ENCODE data around the gene FAM200A. TPM values are rescaled to one million over a fixed set of nuclear protein-coding genes. Genes with fewer than 3 reads are reported as not detected.
A peak's percentile ranks its signal among the peaks of the same experiment; 100 is the strongest.
"Not testable (repeated sequence)": the region's sequence is repeated elsewhere in the genome, so short reads cannot be mapped to it uniquely, and the experiment has no call there.

Gene FAM200A
- 10 to 100 TPM in 1 of 2 experiments, 1 to 10 TPM in 1; 8.6 to 11.3 TPM for total RNA-seq
- polyA plus RNA-seq = 1 to 10 TPM; 3.2 to 6.3 (median 5.4) TPM
- total RNA-seq = 5.4 to 19.3 (median 9.8) reads per million in 6 experiments

DNA sequence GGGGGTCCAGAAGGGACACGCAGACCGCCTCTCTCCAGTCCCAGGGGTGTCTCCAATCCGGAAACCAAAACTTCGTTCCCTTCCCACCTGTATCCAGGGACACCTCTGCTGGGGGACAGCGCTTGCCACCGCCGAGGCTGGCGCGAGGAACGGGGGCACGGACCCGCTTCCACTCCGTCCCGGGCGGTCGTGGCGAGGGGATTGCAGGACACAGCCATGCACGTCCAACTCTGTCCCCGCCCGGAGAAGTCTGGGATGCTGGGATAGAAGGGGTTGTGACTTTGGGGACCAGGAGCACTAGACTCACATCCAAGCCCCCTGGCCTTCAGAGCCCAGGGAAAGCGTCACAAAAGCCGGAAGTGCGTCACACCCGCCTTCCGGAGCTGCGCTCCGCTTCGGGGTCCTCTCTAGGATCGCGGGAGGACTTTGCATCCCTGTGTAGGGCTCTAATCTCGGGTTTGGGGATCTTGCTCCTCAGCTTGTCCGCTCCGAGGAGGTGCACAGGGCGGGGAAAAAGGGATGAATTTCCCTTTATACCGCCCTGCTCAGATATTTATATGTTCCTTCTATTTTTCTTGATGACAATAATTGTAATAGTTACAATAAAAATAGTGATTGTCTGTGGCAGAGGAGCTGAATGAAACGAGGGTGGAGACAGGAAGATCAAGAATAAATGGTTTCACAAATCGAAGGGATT lies at the start of gene FAM200A:
TSS of gene FAM200A (minus strand) at position 348 of the 697 bp plus-strand sequence. CDS start 3,707 bp downstream, outside the sequence.
- H3K9me3 Mint-ChIP-seq = peaks cover 0 to 9% (median 3%) of the 10 kb centered on the region in 9 donors
- POLR2A ChIA-PET = interaction anchor here (0.6 to 2.7 kb wide), 9 partner anchors 26 to 600 kb away, joined by 3 to 22 read pairs (median 3); partner anchors contain the start of genes CPSF4, PTCD1, ZKSCAN5 and ZNF394

GRCh38 chr7:99599836-99600235 lies 47.9 kb upstream of the FAM200A start:
- Mint-ChIP-seq H3K4me1 (peaks cover 0 to 10% (median 0%) of the 10 kb centered on the region in 4 donors), H3K27ac (peak overlapping the region in 2 of 10 donors; percentile 6 to 60), H3K9me3 (no peaks in the 10 kb centered on the region), H3K36me3 (no peaks in the 10 kb centered on the region), H3K27me3 (no peaks in the 10 kb centered on the region), H3K4me3 (no peak overlapping the region)
- ATAC-seq (no peak), DNase-seq (no peak)
- POLR2A ChIA-PET = interaction anchor here (0.6 kb wide), 1 partner anchor 125 kb away, joined by 4 read pairs; no protein-coding TSS in a partner anchor

More for the DNA sequence above, at the start of gene FAM200A:
- H3K27ac Mint-ChIP-seq = peak within 1 kb of the TSS; percentile 85 to 99 (median 97)
- DNase-seq = peak; percentile 75 to 93 (median 84)
- peaks cover 7 to 33% (median 23%) of the 10 kb centered on the region in 3 donors for H3K36me3 Mint-ChIP-seq
- H3K27me3 Mint-ChIP-seq = no peaks in the 10 kb centered on the region
- H3K4me3 Mint-ChIP-seq = peak within 1 kb of the TSS; percentile 87 to 95 (median 92)
- peaks cover 18 to 56% (median 44%) of the 10 kb centered on the region in 4 donors for H3K4me1 Mint-ChIP-seq
- peak; percentile 98 to 99 for ATAC-seq

- Mint-ChIP-seq H3K27ac (peak within 1 kb of the TSS in 1 of 10 donors; percentile 53), H3K27me3 (no peaks in the 10 kb centered on the region), H3K9me3 (no peaks in the 10 kb centered on the region), H3K4me1 (peaks cover 0 to 7% (median 0%) of the 10 kb centered on the region in 4 donors), H3K36me3 (no peaks in the 10 kb centered on the region), H3K4me3 (no peak within 1 kb of the TSS)
- peak in 1 of 2 donors; percentile 46 for ATAC-seq
- peak in 6 of 10 donors; percentile 17 to 72 (median 37) for DNase-seq
- POLR2A ChIA-PET = no interaction called here
Observed at GRCh38 chr7:99597762-99598501, 46.0 kb upstream of the FAM200A start, which contains the start of gene TMEM225B. Gene TMEM225B (plus strand): TSS chr7:99598267. CDS start chr7:99604389, 6,122 bp downstream.

DNA sequence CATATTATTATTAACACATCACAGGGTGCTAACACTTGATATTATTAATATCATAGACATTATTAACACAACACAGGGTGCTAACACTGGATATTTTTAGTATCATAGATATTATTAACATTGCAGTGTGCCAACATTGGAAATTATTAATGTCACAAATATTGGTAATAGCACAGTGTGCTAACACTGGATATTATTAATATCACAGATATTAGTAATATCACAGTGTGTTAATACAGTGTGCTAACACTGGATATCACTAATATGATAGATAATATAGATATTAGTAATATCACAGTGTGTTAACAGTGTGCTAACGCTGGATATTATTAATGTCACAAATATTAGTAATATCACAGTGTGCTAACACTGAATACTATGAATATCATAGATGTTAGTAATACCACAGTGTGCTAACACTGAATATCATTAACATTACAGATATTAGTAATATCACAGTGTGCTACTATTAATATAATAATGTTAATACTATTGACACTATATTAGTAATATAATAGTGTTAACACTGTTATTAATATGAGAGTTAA lies 44.6 kb upstream of the FAM200A start:
- Mint-ChIP-seq H3K27me3 (no peaks in the 10 kb centered on the region), H3K36me3 (no peaks in the 10 kb centered on the region), H3K9me3 (no peaks in the 10 kb centered on the region), H3K27ac (no peak overlapping the region), H3K4me1 (no peaks in the 10 kb centered on the region), H3K4me3 (no peak overlapping the region)
- ATAC-seq (no peak), DNase-seq (no peak)
- POLR2A ChIA-PET = no interaction called here

DNA sequence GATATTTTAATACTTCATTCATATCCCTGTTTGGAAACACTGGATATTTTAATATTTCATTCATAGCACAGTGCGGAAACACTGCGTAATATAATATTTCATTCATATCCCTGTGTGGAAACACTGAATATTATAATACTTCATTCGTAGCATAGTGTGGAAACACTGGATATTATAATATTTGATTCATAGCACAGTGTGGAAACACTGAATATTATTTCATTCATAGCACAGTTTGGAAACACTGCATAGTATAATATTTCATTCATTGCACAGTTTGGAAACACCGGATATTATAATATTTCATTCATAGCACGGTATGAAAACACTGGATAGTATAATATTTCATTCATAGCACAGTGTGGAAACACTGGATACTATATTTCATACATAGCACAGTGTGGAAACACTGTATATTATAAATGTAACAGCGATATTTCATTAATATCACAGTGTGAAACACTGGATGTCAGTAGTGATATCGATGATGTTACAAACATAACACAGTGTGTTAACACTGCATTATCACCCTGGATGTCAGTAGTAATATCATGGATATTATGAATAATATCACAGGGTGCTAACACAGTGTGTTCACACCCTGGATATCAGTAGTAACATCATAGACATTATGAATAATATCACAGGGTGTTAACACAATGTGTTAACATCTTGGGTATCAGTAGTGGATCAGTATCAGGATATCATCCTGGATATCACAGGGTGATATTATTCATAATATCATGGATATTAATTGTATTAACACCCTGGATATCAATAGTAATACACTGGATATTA lies 43.2 kb upstream of the FAM200A start:
- H3K36me3 Mint-ChIP-seq = no peaks in the 10 kb centered on the region
- H3K9me3 Mint-ChIP-seq = no peaks in the 10 kb centered on the region
- no peaks in the 10 kb centered on the region for H3K4me1 Mint-ChIP-seq
- no peak for DNase-seq
- no peak overlapping the region for H3K27ac Mint-ChIP-seq
- H3K27me3 Mint-ChIP-seq = no peaks in the 10 kb centered on the region
- ATAC-seq = no peak
- H3K4me3 Mint-ChIP-seq = no peak overlapping the region
- POLR2A ChIA-PET = no interaction called here

GRCh38 chr7:99588868-99589267 lies 37.0 kb upstream of the FAM200A start:
- no peak for DNase-seq
- Mint-ChIP-seq H3K4me1 (no peaks in the 10 kb centered on the region), H3K36me3 (no peaks in the 10 kb centered on the region), H3K27ac (no peak overlapping the region), H3K9me3 (no peaks in the 10 kb centered on the region), H3K4me3 (no peak overlapping the region), H3K27me3 (no peaks in the 10 kb centered on the region)
- no peak for ATAC-seq
- POLR2A ChIA-PET = no interaction called here

GRCh38 chr7:99580778-99581332 lies 28.9 kb upstream of the FAM200A start:
- not testable (repeated sequence) for H3K9me3 Mint-ChIP-seq, ATAC-seq, H3K36me3 Mint-ChIP-seq, DNase-seq, H3K27me3 Mint-ChIP-seq
- POLR2A ChIA-PET = interaction anchor here (0.6 to 4.9 kb wide), 11 partner anchors 22 to 653 kb away, joined by 3 to 37 read pairs (median 4); partner anchors contain the start of genes FAM200A, ZKSCAN5, ZNF394 and ZNF655
- H3K27ac Mint-ChIP-seq = peak overlapping the region; percentile 80 to 96 (median 94)
- peaks cover 6 to 19% (median 15%) of the 10 kb centered on the region in 4 donors for H3K4me1 Mint-ChIP-seq
- peak overlapping the region; percentile 87 to 98 (median 94) for H3K4me3 Mint-ChIP-seq

- peak overlapping the region; percentile 87 to 98 (median 94) for H3K4me3 Mint-ChIP-seq
- H3K4me1 Mint-ChIP-seq = peaks cover 6 to 19% (median 15%) of the 10 kb centered on the region in 4 donors
- no peaks in the 10 kb centered on the region for H3K36me3 Mint-ChIP-seq
- no peaks in the 10 kb centered on the region for H3K9me3 Mint-ChIP-seq
- H3K27ac Mint-ChIP-seq = peak overlapping the region; percentile 80 to 96 (median 94)
- ATAC-seq = peak; percentile 92
- H3K27me3 Mint-ChIP-seq = peaks cover 0 to 2% (median 0%) of the 10 kb centered on the region in 5 donors
- DNase-seq = peak; percentile 51 to 84 (median 65)
- POLR2A ChIA-PET = interaction anchor here (0.6 to 4.9 kb wide), 9 partner anchors 22 to 170 kb away, joined by 3 to 37 read pairs (median 4); partner anchors contain the start of genes FAM200A, ZKSCAN5, ZNF394 and ZNF655
Observed at GRCh38 chr7:99579956-99580777, 28.3 kb upstream of the FAM200A start.

DNA sequence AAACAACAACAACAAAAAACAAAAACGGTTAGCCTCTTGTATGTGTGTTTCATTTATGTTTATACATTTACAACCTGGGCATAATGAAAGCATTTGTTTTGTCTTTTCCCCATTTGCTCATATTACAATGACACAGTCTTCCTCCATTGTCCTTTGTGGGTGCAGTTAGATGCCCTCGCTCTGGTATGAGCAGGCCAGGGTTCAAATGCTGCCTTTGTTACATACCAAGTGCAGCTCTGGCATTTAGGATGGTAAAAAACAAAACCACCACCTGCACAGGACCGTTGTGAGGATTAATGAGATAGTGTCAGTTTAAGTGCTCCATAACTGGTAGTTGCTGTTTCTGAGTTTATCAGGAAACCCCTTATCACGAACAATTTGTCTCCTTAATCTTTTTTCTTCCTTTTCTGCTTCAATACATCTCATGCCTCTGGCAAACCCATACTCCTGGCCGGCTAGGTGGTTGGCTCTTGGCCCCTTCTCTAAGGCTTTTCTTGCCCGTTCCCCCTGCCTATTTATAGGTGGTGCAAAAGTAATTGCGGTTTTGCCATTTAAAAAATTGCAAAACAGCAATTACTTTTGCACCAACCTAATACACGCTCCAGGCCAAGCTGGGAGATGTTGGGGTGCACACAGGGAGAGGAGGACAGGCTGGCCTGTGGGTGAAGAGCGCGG lies 27.5 kb upstream of the FAM200A start:
- H3K27me3 Mint-ChIP-seq = peaks cover 0 to 2% (median 0%) of the 10 kb centered on the region in 5 donors
- ATAC-seq (no peak), DNase-seq (no peak)
- no peaks in the 10 kb centered on the region for H3K9me3 Mint-ChIP-seq
- H3K4me1 Mint-ChIP-seq = peaks cover 6 to 19% (median 15%) of the 10 kb centered on the region in 4 donors
- POLR2A ChIA-PET = interaction anchor here (0.6 to 4.9 kb wide), 5 partner anchors 21 to 169 kb away, joined by 4 to 37 read pairs (median 6); partner anchors contain the start of genes ZNF394, ZNF655 and ZSCAN25
- H3K36me3 Mint-ChIP-seq = no peaks in the 10 kb centered on the region
- H3K4me3 Mint-ChIP-seq = peak overlapping the region; percentile 87 to 98 (median 94)
- H3K27ac Mint-ChIP-seq = peak overlapping the region; percentile 68 to 96 (median 82)

DNA sequence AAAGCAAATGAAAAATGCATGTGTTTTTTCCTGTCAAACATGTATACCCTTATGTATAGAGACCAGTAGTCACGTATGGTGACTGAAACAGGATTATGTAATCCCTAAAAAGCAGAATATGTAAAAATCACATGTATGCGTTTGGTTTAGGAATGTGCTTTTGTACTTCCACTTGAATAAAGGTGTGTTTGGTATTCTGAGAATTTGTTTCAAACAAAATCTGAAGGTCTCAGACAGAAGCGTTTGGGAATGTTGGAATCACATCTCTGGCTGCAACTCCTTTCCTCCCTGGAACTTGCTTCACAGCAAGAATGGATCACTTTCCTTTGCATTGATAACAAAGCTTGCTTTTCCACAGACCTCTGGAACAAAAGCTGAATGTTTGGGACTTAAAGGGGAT lies 24.3 kb upstream of the FAM200A start:
- no peak for DNase-seq
- ATAC-seq = no peak
- Mint-ChIP-seq H3K36me3 (peaks cover 5 to 28% (median 14%) of the 10 kb centered on the region in 3 donors), H3K4me3 (no peak overlapping the region), H3K9me3 (no peaks in the 10 kb centered on the region), H3K27me3 (peaks cover 0 to 2% (median 0%) of the 10 kb centered on the region in 5 donors), H3K4me1 (peaks cover 8 to 22% (median 14%) of the 10 kb centered on the region in 4 donors), H3K27ac (peak overlapping the region in 4 of 10 donors; percentile 20 to 46 (median 26))
- POLR2A ChIA-PET = no interaction called here

Data from naive thymus-derived CD8-positive, alpha-beta T cell (primary cell).